RKO (cell line): ENCODE results near the gene ATP10A.
"Not testable (repeated sequence)": the region's sequence is repeated elsewhere in the genome, so short reads cannot be mapped to it uniquely, and the experiment has no call there.

Experiments used
- DNase-seq: peaks from one replicate; pipeline ENCODE4 v3.0.0-alpha.2; 2016; ENCODE audit warnings: low spot score

ATP10A gene

GRCh38 chr15:25770618-25771337, 92.3 kb downstream of the ATP10A start:
- no peak for DNase-seq

- DNase-seq = no peak
These were observed 93.1 kb downstream of the ATP10A start for GRCh38 chr15:25770031-25770430.

- no peak for DNase-seq
These were observed 94.9 kb downstream of the ATP10A start for GRCh38 chr15:25768271-25768670.

- DNase-seq = no peak
These were observed 95.6 kb downstream of the ATP10A start for GRCh38 chr15:25767356-25768151.

- DNase-seq = no peak
These were observed 96.7 kb downstream of the ATP10A start for GRCh38 chr15:25766417-25766816.

- no peak for DNase-seq
These were observed 98.0 kb downstream of the ATP10A start for GRCh38 chr15:25764980-25765735.

GRCh38 chr15:25763954-25764353, 99.2 kb downstream of the ATP10A start:
- no peak for DNase-seq

- DNase-seq = no peak
These were observed 99.8 kb downstream of the ATP10A start for GRCh38 chr15:25763331-25763751.

- DNase-seq = no peak
These were observed 101.0 kb downstream of the ATP10A start for GRCh38 chr15:25761971-25762662.

- no peak for DNase-seq
These were observed 103.7 kb downstream of the ATP10A start for GRCh38 chr15:25759421-25759820.

GRCh38 chr15:25758612-25759011, 104.5 kb downstream of the ATP10A start:
- DNase-seq = not testable (repeated sequence)

- no peak for DNase-seq
These were observed 119.4 kb downstream of the ATP10A start for GRCh38 chr15:25743548-25744275.

GRCh38 chr15:25742776-25743547, 120.2 kb downstream of the ATP10A start:
- DNase-seq = no peak

- no peak for DNase-seq
These were observed 120.9 kb downstream of the ATP10A start for GRCh38 chr15:25742041-25742730.

- DNase-seq = no peak
These were observed 121.9 kb downstream of the ATP10A start for GRCh38 chr15:25741256-25741580.

- no peak for DNase-seq
These were observed 122.5 kb downstream of the ATP10A start for GRCh38 chr15:25740383-25741255.

GRCh38 chr15:25739687-25740121, 123.4 kb downstream of the ATP10A start:
- peak; percentile 32 for DNase-seq

- no peak for DNase-seq
These were observed 124.8 kb downstream of the ATP10A start for GRCh38 chr15:25738171-25738965.
